A673 (cell line): ENCODE measurements around the gene C1orf50. TPM values are rescaled to one million over a fixed set of nuclear protein-coding genes. Genes with fewer than 3 reads are reported as not detected.
A peak's percentile ranks its signal among the peaks of the same experiment; 100 is the strongest.

Experiments
- BruUV-seq: library from RNA; stranded (reverse); fragments of 400-500 nt; replicated peaks from 2 replicates; lab custom pipeline; 2021; lab: Mats Ljungman, UMichigan
- CTCF ChIA-PET: fragments of 300-600 bp; sonication (Branson Sonifier 250); formaldehyde crosslinking; loops from one replicate; lab custom pipeline; 2022; ENCODE audit warnings: antibody characterized with exemption; lab: Charles Lee
- POLR2A ChIA-PET: fragments of 300-600 bp; sonication (Branson Sonifier 250); formaldehyde crosslinking; loops from one replicate; lab custom pipeline; 2022; ENCODE audit warnings: antibody characterized with exemption; ENCODE audit not compliant: low non-redundant PET; lab: Charles Lee
- DNase-seq: peaks from one replicate; pipeline ENCODE4 v3.0.0-alpha.2; 2015; ENCODE audit warnings: low spot score
- H3K27ac ChIP-seq: fragments of 200-600 bp; sonication (generic); 2 replicates; pipeline ENCODE4 v1.5.1; 2016; ENCODE audit warnings: mixed run types, low read depth, mild to moderate bottlenecking, mixed read lengths, antibody characterized with exemption, low read length; ENCODE audit not compliant: poor library complexity, severe bottlenecking
- H3K27me3 ChIP-seq: fragments of 200-600 bp; sonication (generic); replicated peaks from 2 replicates; pipeline ENCODE4 v1.6.1; 2017; ENCODE audit warnings: mixed run types, low read depth, mild to moderate bottlenecking, mixed read lengths, antibody characterized with exemption, low read length; ENCODE audit not compliant: insufficient read depth, poor library complexity
- H3K36me3 ChIP-seq: fragments of 200-600 bp; sonication (generic); 2 replicates; pipeline ENCODE4 v1.6.1; 2016; ENCODE audit warnings: mixed run types, mild to moderate bottlenecking, mixed read lengths, antibody characterized with exemption, low read length; ENCODE audit not compliant: insufficient read depth, poor library complexity, severe bottlenecking
- H3K4me1 ChIP-seq: fragments of 200-600 bp; sonication (generic); 2 replicates; pipeline ENCODE4 v1.6.1; 2017; ENCODE audit warnings: mixed run types, mild to moderate bottlenecking, mixed read lengths, antibody characterized with exemption, low read length; ENCODE audit not compliant: insufficient read depth, poor library complexity, severe bottlenecking
- H3K4me3 ChIP-seq: fragments of 200-600 bp; sonication (generic); 2 replicates; pipeline ENCODE4 v1.5.1; 2016; ENCODE audit warnings: low read depth, mixed run types, mild to moderate bottlenecking, mixed read lengths, low read length; ENCODE audit not compliant: poor library complexity, severe bottlenecking
- H3K9me3 ChIP-seq: fragments of 200-600 bp; sonication (generic); 2 replicates; pipeline ENCODE4 v1.6.1; 2016; ENCODE audit warnings: mixed run types, low read depth, mild to moderate bottlenecking, mixed read lengths, antibody characterized with exemption, low read length; ENCODE audit not compliant: poor library complexity, severe bottlenecking
- CTCF ChIP-seq: fragments of 300-800, 200-600 bp; sonication (generic); conservative IDR thresholded peaks from 2 replicates; pipeline ENCODE4 v1.5.1; 2017; ENCODE audit warnings: low read depth, mild to moderate bottlenecking, antibody characterized with exemption, low read length, moderate library complexity, mixed read lengths
- EZH2 ChIP-seq: fragments of 200-600 bp; sonication (generic); IDR thresholded peaks from 2 replicates; pipeline ENCODE4 v1.6.1; 2017; ENCODE audit warnings: borderline replicate concordance, low read depth, mild to moderate bottlenecking, mixed read lengths, antibody characterized with exemption, low read length; ENCODE audit not compliant: poor library complexity, severe bottlenecking
- intact Hi-C: fragments of 100-400 bp; cut with micrococcal nuclease; formaldehyde crosslinking; loops from one replicate; pipeline ENCODE4 v1.10.0; 2022; ENCODE audit not compliant: unreplicated experiment
- total RNA-seq: library from RNA; stranded (reverse); gene quantifications from 2 replicates; pipeline ENCODE4 v1.2.3, GENCODE V29; 2021

C1orf50 gene
- total RNA-seq, 1 experiment from 2014 or later = 13.1 TPM

GRCh38 chr1:42776502-42776901 lies 9.5 kb downstream of the C1orf50 start:
- POLR2A ChIA-PET = no interaction called here

GRCh38 chr1:42777852-42778251 lies 10.8 kb downstream of the C1orf50 start:
- no peaks in the 10 kb centered on the region for H3K9me3 ChIP-seq
- no peak overlapping the region for H3K27ac ChIP-seq
- intact Hi-C loops = loop anchor here (1.0 to 10.0 kb wide), 2 partner anchors 147 to 295 kb away; no protein-coding TSS in a partner anchor
- CTCF ChIA-PET = interaction anchor here (1.0 to 2.4 kb wide), 2 partner anchors 136 to 296 kb away, joined by 7 to 24 read pairs; no protein-coding TSS in a partner anchor
- peak; percentile 59 for DNase-seq
- BruUV-seq = no TSS peak
- H3K4me1 ChIP-seq = no peaks in the 10 kb centered on the region
- H3K4me3 ChIP-seq = no peak overlapping the region
- peak; percentile 77 for TF ChIP-seq CTCF
- no peak for TF ChIP-seq EZH2
- H3K36me3 ChIP-seq = peaks cover 60% of the 10 kb centered on the region
- no peaks in the 10 kb centered on the region for H3K27me3 ChIP-seq
- POLR2A ChIA-PET = no interaction called here

More at GRCh38 chr1:42776502-42776901, 9.5 kb downstream of the C1orf50 start:
- Histone ChIP-seq H3K4me1 (no peaks in the 10 kb centered on the region), H3K27me3 (no peaks in the 10 kb centered on the region), H3K27ac (no peak overlapping the region), H3K9me3 (no peaks in the 10 kb centered on the region), H3K4me3 (no peak overlapping the region), H3K36me3 (peaks cover 54% of the 10 kb centered on the region)
- intact Hi-C loops = loop anchor here (10.0 kb wide), 1 partner anchor 148 kb away; no protein-coding TSS in a partner anchor
- CTCF ChIA-PET = interaction anchor here (2.4 kb wide), 1 partner anchor 297 kb away, joined by 24 read pairs; no protein-coding TSS in a partner anchor
- BruUV-seq = no TSS peak
- DNase-seq = no peak
- TF ChIP-seq EZH2 (no peak), CTCF (no peak)

DNA sequence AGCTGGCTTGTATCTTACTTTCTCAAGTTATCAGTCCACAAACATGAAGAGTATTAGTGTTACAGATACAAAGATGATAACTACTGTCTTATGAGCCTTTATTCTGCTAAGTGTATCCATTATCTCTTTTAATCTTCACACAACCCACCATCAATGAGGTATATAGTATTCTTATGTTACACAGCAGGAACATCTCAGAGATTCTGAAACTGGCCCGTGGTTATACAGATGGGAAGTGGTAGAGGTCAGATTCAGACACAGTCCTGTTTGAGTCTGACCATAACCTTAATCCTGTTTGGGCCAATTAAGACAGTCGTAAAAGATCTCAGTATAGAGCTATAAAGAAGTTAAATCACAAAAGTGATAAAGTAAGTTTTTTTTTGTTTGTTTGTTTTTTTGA lies 12.7 kb downstream of the C1orf50 start:
- ChIA-PET CTCF (interaction anchor here (0.8 to 1.1 kb wide), 2 partner anchors 14 kb away, joined by 3 read pairs; no protein-coding TSS in a partner anchor), POLR2A (no interaction called here)
- peaks cover 52% of the 10 kb centered on the region for H3K36me3 ChIP-seq
- no TSS peak for BruUV-seq
- no peaks in the 10 kb centered on the region for H3K9me3 ChIP-seq
- TF ChIP-seq EZH2 = no peak
- TF ChIP-seq CTCF = no peak
- intact Hi-C loops = loop anchor here (10.0 kb wide), 1 partner anchor 145 kb away; no protein-coding TSS in a partner anchor
- H3K4me3 ChIP-seq = no peak overlapping the region
- no peaks in the 10 kb centered on the region for H3K4me1 ChIP-seq
- no peak overlapping the region for H3K27ac ChIP-seq
- no peaks in the 10 kb centered on the region for H3K27me3 ChIP-seq
- DNase-seq = no peak
